ENCODE results near the gene UBE2L5. TPM values are rescaled to one million over a fixed set of nuclear protein-coding genes. Genes with fewer than 3 reads are reported as not detected.

UBE2L5 gene
- total RNA-seq, 4 donors from 2014 or later: 0.39 TPM; not detected in 3

DNA sequence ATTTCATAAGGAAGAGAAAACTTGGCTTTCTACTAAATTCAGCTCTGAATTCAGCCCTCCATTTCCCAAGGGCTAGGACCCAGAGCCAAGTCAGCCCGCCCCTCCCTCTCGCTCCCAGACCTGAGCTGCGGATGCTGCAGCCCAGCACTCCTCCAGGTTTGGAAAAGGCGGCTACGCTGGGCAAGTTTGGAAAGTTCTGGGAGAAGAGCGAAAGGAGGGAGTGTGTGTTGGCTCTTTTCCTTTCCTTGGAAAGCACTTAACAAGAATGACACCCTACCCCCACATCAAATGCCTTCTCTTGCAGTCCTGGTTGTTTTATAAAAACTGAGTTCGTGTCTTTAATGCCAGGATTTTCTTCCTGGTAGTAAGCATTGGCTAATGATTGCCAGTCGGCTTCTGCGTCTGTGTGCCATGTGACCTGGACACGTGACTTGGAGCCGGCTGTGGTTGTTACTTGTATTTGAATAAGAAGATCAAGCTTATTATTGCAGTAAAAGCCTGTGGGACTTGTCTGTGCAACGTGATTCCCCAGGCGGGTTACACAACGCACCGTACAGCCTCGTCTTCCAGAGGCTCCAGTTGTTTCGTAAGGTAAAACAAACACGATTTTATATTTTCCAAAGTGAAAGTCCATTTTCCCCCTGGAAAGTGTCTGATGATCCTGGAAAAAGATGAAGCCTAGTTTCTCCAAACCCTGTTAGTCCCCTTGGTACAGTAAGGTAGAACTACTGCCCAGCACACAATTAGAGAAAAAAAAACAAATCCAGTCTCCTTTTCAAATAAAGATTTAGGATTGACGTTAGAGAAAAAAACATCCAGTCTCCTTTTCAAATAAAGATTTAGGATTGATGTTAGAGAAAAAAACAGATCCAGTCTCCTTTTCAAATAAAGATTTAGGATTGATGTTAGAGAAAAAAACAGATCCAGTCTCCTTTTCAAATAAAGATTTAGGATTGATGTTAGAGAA, 26.8 kb upstream of the UBE2L5 start:
- no peak for TF ChIP-seq POLR2A (IDR thresholded peaks at IDR 0.05; ENCODE audit: low read depth)
- TF ChIP-seq EP300 (IDR thresholded peaks at IDR 0.05): no peak
- TF ChIP-seq POLR2AphosphoS5 (IDR thresholded peaks at IDR 0.05): peak; percentile 83 to 86
- no peak for TF ChIP-seq CTCF (IDR thresholded peaks at IDR 0.05)
- Histone ChIP-seq H3K9me3 (no peaks in the 10 kb centered on the region), H3K36me3 (no peaks in the 10 kb centered on the region), H3K27ac (replicated peaks in 1 of 4) (peak overlapping the region; percentile 86 to 94 (median 90)), H3K4me3 (peak overlapping the region; percentile 60 to 72 (median 62)), H3K27me3 (no peaks in the 10 kb centered on the region), H3K4me1 (peaks cover 4 to 14% (median 8%) of the 10 kb centered on the region in 4 donors)
- intact Hi-C loops (cut with DNase I): no loop called here
- under 1% methylated on average over 19 of the region's 19 CpGs for WGBS
- DNase-seq (ENCODE audit: extremely low spot score): peak; percentile 99

DNA sequence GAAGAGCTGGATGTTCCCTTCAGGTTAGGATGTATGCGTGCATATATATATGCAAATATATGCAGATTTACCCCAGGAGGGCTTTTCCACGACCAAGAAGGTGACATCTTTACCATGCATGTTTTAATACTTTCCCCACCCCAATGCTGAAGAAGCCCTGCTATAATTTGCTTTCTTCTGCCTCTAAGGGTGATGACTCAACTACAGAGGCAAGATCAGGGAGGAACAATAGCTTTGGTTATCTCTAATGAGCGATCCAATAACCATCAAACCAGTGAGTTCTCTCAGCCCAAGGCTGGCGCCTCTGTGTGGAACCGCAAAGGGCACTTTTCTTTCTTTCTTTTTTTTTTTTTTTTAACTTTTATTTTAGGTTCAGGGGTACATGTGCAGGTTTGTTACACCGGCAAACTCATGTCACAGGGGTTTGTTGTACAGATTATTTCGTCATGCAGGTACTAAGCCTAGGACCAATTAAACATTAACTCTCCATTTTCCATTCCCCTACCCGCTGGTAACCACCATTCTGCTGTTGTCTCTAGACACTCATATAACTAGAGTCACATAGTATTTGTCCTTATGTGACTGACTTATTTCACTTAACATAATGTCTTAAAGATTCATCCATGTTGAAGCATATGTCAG, 25.7 kb upstream of the UBE2L5 start:
- no peaks in the 10 kb centered on the region for H3K9me3 ChIP-seq
- intact Hi-C loops (cut with DNase I): no loop called here
- no peak for DNase-seq (ENCODE audit: extremely low spot score)
- H3K36me3 ChIP-seq: no peaks in the 10 kb centered on the region
- WGBS: 82% methylated on average over 8 of the region's 8 CpGs
- peak overlapping the region; percentile 86 to 94 (median 90) for H3K27ac ChIP-seq (replicated peaks in 1 of 4)
- TF ChIP-seq POLR2A (IDR thresholded peaks at IDR 0.05; ENCODE audit: low read depth) (no peak), POLR2AphosphoS5 (IDR thresholded peaks at IDR 0.05) (no peak), EP300 (IDR thresholded peaks at IDR 0.05) (no peak), CTCF (IDR thresholded peaks at IDR 0.05) (no peak)
- no peaks in the 10 kb centered on the region for H3K27me3 ChIP-seq
- H3K4me3 ChIP-seq: no peak overlapping the region
- H3K4me1 ChIP-seq: peaks cover 4 to 14% (median 8%) of the 10 kb centered on the region in 4 donors

DNA sequence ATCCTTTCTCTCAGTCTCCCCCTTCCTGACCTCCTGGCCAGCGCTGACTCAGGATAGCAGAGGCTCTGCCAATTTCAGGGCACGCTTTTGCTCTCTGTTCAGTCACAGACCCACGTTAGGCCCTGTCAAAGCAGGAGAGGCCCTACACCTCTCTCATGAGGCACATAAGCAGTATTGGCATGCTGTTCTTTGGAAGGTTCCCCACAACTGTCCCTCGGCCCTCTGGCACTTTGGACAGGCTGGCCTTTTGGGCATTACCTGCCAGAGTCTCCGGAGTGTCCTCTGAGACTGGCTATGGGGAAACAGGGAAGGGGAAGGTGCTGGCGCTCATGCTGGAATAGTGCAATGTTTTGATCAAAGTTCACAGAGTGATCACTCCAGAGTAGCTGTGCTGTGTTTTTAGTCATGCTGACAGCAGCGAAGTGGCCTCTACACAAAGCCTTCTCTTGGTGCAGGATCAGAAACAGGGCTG, 23.7 kb upstream of the UBE2L5 start:
- Histone ChIP-seq H3K27ac (replicated peaks in 1 of 4) (peak overlapping the region in 2 of 4 donors; percentile 2 to 10), H3K36me3 (no peaks in the 10 kb centered on the region), H3K9me3 (no peaks in the 10 kb centered on the region), H3K4me3 (no peak overlapping the region), H3K27me3 (no peaks in the 10 kb centered on the region), H3K4me1 (peaks cover 4 to 14% (median 8%) of the 10 kb centered on the region in 4 donors)
- intact Hi-C loops (cut with DNase I): no loop called here
- WGBS: 77% methylated on average over 4 of the region's 7 CpGs
- no peak for DNase-seq (ENCODE audit: extremely low spot score)
- no peak for TF ChIP-seq EP300 (IDR thresholded peaks at IDR 0.05)
- TF ChIP-seq POLR2AphosphoS5 (IDR thresholded peaks at IDR 0.05): no peak

DNA sequence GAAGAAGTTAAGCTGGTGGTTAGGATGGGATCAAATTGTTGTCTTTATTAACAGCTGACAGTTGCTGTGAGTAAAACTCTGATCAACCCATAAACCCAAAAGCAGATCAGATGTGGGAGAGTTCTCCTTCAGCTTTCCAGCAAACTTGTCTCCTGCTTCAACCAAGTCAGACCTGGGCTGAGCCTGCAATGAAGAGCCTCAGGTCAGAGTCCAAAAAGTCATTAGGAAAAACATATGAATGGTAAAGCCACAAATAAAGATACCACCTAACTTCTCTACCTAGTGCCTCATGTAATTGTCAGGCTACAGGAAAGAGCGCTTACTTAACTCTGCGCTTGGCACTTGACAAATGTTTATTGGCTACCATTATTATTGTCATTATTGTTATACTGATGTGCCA, 21.9 kb upstream of the UBE2L5 start:
- no peak for DNase-seq (ENCODE audit: extremely low spot score)
- no peak for TF ChIP-seq POLR2AphosphoS5 (IDR thresholded peaks at IDR 0.05)
- no peak for TF ChIP-seq POLR2A (IDR thresholded peaks at IDR 0.05; ENCODE audit: low read depth)
- no peak for TF ChIP-seq CTCF (IDR thresholded peaks at IDR 0.05)
- TF ChIP-seq EP300 (IDR thresholded peaks at IDR 0.05): no peak
- peaks cover 0 to 13% (median 12%) of the 10 kb centered on the region in 4 donors for H3K4me1 ChIP-seq
- no peaks in the 10 kb centered on the region for H3K9me3 ChIP-seq
- WGBS: 100% methylated on average over 2 of the region's 2 CpGs
- intact Hi-C loops (cut with DNase I): loop anchor here (10.0 kb wide), 1 partner anchor 464 kb away; no protein-coding TSS in a partner anchor
- no peak overlapping the region for H3K27ac ChIP-seq (replicated peaks in 1 of 4)
- H3K36me3 ChIP-seq: no peaks in the 10 kb centered on the region
- H3K27me3 ChIP-seq: no peaks in the 10 kb centered on the region
- no peak overlapping the region for H3K4me3 ChIP-seq

DNA sequence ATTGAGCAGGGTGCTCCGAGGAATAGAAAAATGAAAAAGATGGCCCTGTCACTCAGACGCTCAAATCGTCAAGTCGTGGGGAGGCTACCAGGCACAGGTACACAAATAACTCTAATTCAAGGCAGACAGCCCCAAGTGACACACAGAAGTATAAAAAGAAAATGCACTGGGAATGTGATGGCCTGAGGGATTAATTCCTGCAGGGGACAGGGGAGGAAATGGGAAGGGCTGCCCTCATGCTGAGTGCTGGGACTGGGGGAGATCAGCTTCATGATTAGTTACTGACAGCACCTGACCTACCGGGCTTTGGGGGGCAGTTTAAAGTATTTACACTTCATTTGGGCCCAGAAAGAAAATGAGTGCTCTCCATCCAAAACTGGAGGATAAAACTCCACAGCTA, 20.9 kb upstream of the UBE2L5 start:
- DNase-seq (ENCODE audit: extremely low spot score): no peak
- intact Hi-C loops (cut with DNase I): loop anchor here (10.0 kb wide), 1 partner anchor 463 kb away; no protein-coding TSS in a partner anchor
- H3K9me3 ChIP-seq: no peaks in the 10 kb centered on the region
- TF ChIP-seq POLR2AphosphoS5 (IDR thresholded peaks at IDR 0.05) (no peak), CTCF (IDR thresholded peaks at IDR 0.05) (no peak), POLR2A (IDR thresholded peaks at IDR 0.05; ENCODE audit: low read depth) (no peak), EP300 (IDR thresholded peaks at IDR 0.05) (no peak)
- no peak overlapping the region for H3K4me3 ChIP-seq
- H3K27me3 ChIP-seq: no peaks in the 10 kb centered on the region
- WGBS: 91% methylated on average over 5 of the region's 5 CpGs
- peaks cover 0 to 21% (median 9%) of the 10 kb centered on the region in 4 donors for H3K4me1 ChIP-seq
- no peak overlapping the region for H3K27ac ChIP-seq (replicated peaks in 1 of 4)
- H3K36me3 ChIP-seq: no peaks in the 10 kb centered on the region

All from esophagus muscularis mucosa (tissue), 4 donors.